ENCODE measurements around the gene GSE1.

The GSE1 gene

GRCh38 chr16:85594273-85594977 lies 18.7 kb upstream of the GSE1 start:
- no peak for DNase-seq (ENCODE audit: low read depth in 1 of 2, low spot score in 1 of 2)
- TF ChIP-seq REST (IDR thresholded peaks at IDR 0.05; ENCODE audit: insufficient replicate concordance, low read depth), result no peak
- TF ChIP-seq POLR2AphosphoS5 (IDR thresholded peaks at IDR 0.05; ENCODE audit: low read depth), result no peak
- no peak for TF ChIP-seq SPI1 (IDR thresholded peaks at IDR 0.05; ENCODE audit: borderline replicate concordance, low read depth)
- no peak for TF ChIP-seq CTCF (IDR thresholded peaks at IDR 0.05; ENCODE audit: insufficient read depth, low read length)
- no peak for TF ChIP-seq GABPA (IDR thresholded peaks at IDR 0.05; ENCODE audit: low read depth)
- H3K27ac ChIP-seq (replicated peaks), result no peak overlapping the region
- H3K4me3 ChIP-seq (replicated peaks; ENCODE audit: insufficient read depth, low read length), result no peak overlapping the region
- no peaks in the 10 kb centered on the region for H3K27me3 ChIP-seq (ENCODE audit: insufficient read depth, poor library complexity, severe bottlenecking)

- no peak overlapping the region for H3K27ac ChIP-seq (replicated peaks)
- DNase-seq (ENCODE audit: low read depth in 1 of 2, low spot score in 1 of 2), result no peak
- H3K27me3 ChIP-seq (ENCODE audit: insufficient read depth, poor library complexity, severe bottlenecking), result no peaks in the 10 kb centered on the region
- TF ChIP-seq SPI1 (IDR thresholded peaks at IDR 0.05; ENCODE audit: borderline replicate concordance, low read depth) (no peak), GABPA (IDR thresholded peaks at IDR 0.05; ENCODE audit: low read depth) (no peak), CTCF (IDR thresholded peaks at IDR 0.05; ENCODE audit: insufficient read depth, low read length) (no peak), POLR2AphosphoS5 (IDR thresholded peaks at IDR 0.05; ENCODE audit: low read depth) (no peak), REST (IDR thresholded peaks at IDR 0.05; ENCODE audit: insufficient replicate concordance, low read depth) (no peak)
- H3K4me3 ChIP-seq (replicated peaks; ENCODE audit: insufficient read depth, low read length), result no peak overlapping the region
Measured at GRCh38 chr16:85594978-85595661, 18.0 kb upstream of the GSE1 start.

GRCh38 chr16:85595812-85596502 lies 17.2 kb upstream of the GSE1 start:
- Histone ChIP-seq H3K27me3 (ENCODE audit: insufficient read depth, poor library complexity, severe bottlenecking) (no peaks in the 10 kb centered on the region), H3K27ac (replicated peaks) (no peak overlapping the region), H3K4me3 (replicated peaks; ENCODE audit: insufficient read depth, low read length) (no peak overlapping the region)
- TF ChIP-seq POLR2AphosphoS5 (IDR thresholded peaks at IDR 0.05; ENCODE audit: low read depth) (no peak), GABPA (IDR thresholded peaks at IDR 0.05; ENCODE audit: low read depth) (no peak), REST (IDR thresholded peaks at IDR 0.05; ENCODE audit: insufficient replicate concordance, low read depth) (no peak), SPI1 (IDR thresholded peaks at IDR 0.05; ENCODE audit: borderline replicate concordance, low read depth) (no peak), CTCF (IDR thresholded peaks at IDR 0.05; ENCODE audit: insufficient read depth, low read length) (no peak)
- DNase-seq (ENCODE audit: low read depth in 1 of 2, low spot score in 1 of 2), result no peak

Data from HL-60 (cell line).